ENCODE results near the gene CYGB. TPM values are rescaled to one million over a fixed set of nuclear protein-coding genes. Genes with fewer than 3 reads are reported as not detected.
"Not testable (repeated sequence)": the region's sequence is repeated elsewhere in the genome, so short reads cannot be mapped to it uniquely, and the experiment has no call there.

CYGB gene
- total and polyA plus RNA-seq, 4 donors: 0.83 to 7.8 (median 1.4) TPM

GRCh38 chr17:76517638-76518038 lies 19.9 kb downstream of the CYGB start (continued):
- TF ChIP-seq CTCF (IDR thresholded peaks at IDR 0.05; ENCODE audit: low read depth, low read length, missing input control) (no peak), RXRA (IDR thresholded peaks at IDR 0.05) (no peak), TAF1 (conservative IDR thresholded peaks at IDR 0.05) (no peak)

GRCh38 chr17:76515274-76515949 lies 22.1 kb downstream of the CYGB start:
- H3K36me3 ChIP-seq (ENCODE audit: control insufficient read depth in 4 of 4, insufficient read depth in 3 of 4, low read depth in 1 of 4, low read length in 3 of 4): no peaks in the 10 kb centered on the region
- no peak overlapping the region for H3K4me3 ChIP-seq (ENCODE audit: low read depth in 1 of 3, low read length in 3 of 3)
- no peak for DNase-seq (ENCODE audit: low spot score)
- no peaks in the 10 kb centered on the region for H3K27me3 ChIP-seq (ENCODE audit: control insufficient read depth in 4 of 4, insufficient read depth in 4 of 4, low read length in 3 of 4)
- TF ChIP-seq NR2F2 (IDR thresholded peaks at IDR 0.05) (peak; percentile 21), SP1 (IDR thresholded peaks at IDR 0.05) (peak; percentile 30), FOXA2 (IDR thresholded peaks at IDR 0.05) (no peak)
- H3K9me3 ChIP-seq (ENCODE audit: control insufficient read depth in 4 of 4, low read length in 3 of 4): no peaks in the 10 kb centered on the region
- peak overlapping the region; percentile 19 to 63 for H3K27ac ChIP-seq (ENCODE audit: low read depth in 1 of 2, low read length in 2 of 2)
- H3K9ac ChIP-seq (ENCODE audit: low read depth in 1 of 2, low read length in 2 of 2): no peak overlapping the region
- WGBS: 71% methylated on average over 22 of the region's 22 CpGs
- no peaks in the 10 kb centered on the region for H3K4me1 ChIP-seq (ENCODE audit: control insufficient read depth in 4 of 4, insufficient read depth in 4 of 4, low read length in 3 of 4)

GRCh38 chr17:76514355-76514754 lies 23.2 kb downstream of the CYGB start:
- not testable (repeated sequence) for H3K36me3 ChIP-seq (ENCODE audit: control insufficient read depth in 4 of 4, insufficient read depth in 3 of 4, low read depth in 1 of 4, low read length in 3 of 4); H3K9ac ChIP-seq (ENCODE audit: low read depth in 1 of 2, low read length in 2 of 2); H3K27me3 ChIP-seq (ENCODE audit: control insufficient read depth in 4 of 4, insufficient read depth in 4 of 4, low read length in 3 of 4); DNase-seq (ENCODE audit: low spot score); H3K4me3 ChIP-seq (ENCODE audit: low read depth in 1 of 3, low read length in 3 of 3); H3K4me1 ChIP-seq (ENCODE audit: control insufficient read depth in 4 of 4, insufficient read depth in 4 of 4, low read length in 3 of 4); H3K9me3 ChIP-seq (ENCODE audit: control insufficient read depth in 4 of 4, low read length in 3 of 4); H3K27ac ChIP-seq (ENCODE audit: low read depth in 1 of 2, low read length in 2 of 2)
- 98% methylated on average over 6 of the region's 6 CpGs for WGBS

GRCh38 chr17:76513306-76513692 lies 24.2 kb downstream of the CYGB start:
- Histone ChIP-seq H3K4me1 (ENCODE audit: control insufficient read depth in 4 of 4, insufficient read depth in 4 of 4, low read length in 3 of 4) (no peaks in the 10 kb centered on the region), H3K36me3 (ENCODE audit: control insufficient read depth in 4 of 4, insufficient read depth in 3 of 4, low read depth in 1 of 4, low read length in 3 of 4) (no peaks in the 10 kb centered on the region), H3K27me3 (ENCODE audit: control insufficient read depth in 4 of 4, insufficient read depth in 4 of 4, low read length in 3 of 4) (no peaks in the 10 kb centered on the region), H3K27ac (ENCODE audit: low read depth in 1 of 2, low read length in 2 of 2) (no peak overlapping the region), H3K9ac (ENCODE audit: low read depth in 1 of 2, low read length in 2 of 2) (no peak overlapping the region), H3K9me3 (ENCODE audit: control insufficient read depth in 4 of 4, low read length in 3 of 4) (no peaks in the 10 kb centered on the region), H3K4me3 (ENCODE audit: low read depth in 1 of 3, low read length in 3 of 3) (no peak overlapping the region)
- 76% methylated on average over 6 of the region's 6 CpGs for WGBS
- DNase-seq (ENCODE audit: low spot score): no peak
- no peak for TF ChIP-seq NR2F2 (IDR thresholded peaks at IDR 0.05)
- no peak for TF ChIP-seq JUND (IDR thresholded peaks at IDR 0.05)

GRCh38 chr17:76512366-76513305 lies 24.9 kb downstream of the CYGB start:
- no peak for DNase-seq (ENCODE audit: low spot score)
- TF ChIP-seq NR2F2 (IDR thresholded peaks at IDR 0.05): no peak
- TF ChIP-seq GABPA (IDR thresholded peaks at IDR 0.05 in 1 of 2, conservative IDR thresholded peaks at IDR 0.05 in 1 of 2): no peak
- TF ChIP-seq ZBTB33 (IDR thresholded peaks at IDR 0.05): no peak
- no peak for TF ChIP-seq JUND (IDR thresholded peaks at IDR 0.05)
- no peak overlapping the region for H3K9ac ChIP-seq (ENCODE audit: low read depth in 1 of 2, low read length in 2 of 2)
- H3K4me3 ChIP-seq (ENCODE audit: low read depth in 1 of 3, low read length in 3 of 3): no peak overlapping the region
- H3K4me1 ChIP-seq (ENCODE audit: control insufficient read depth in 4 of 4, insufficient read depth in 4 of 4, low read length in 3 of 4): no peaks in the 10 kb centered on the region
- WGBS: 86% methylated on average over 22 of the region's 22 CpGs
- no peaks in the 10 kb centered on the region for H3K36me3 ChIP-seq (ENCODE audit: control insufficient read depth in 4 of 4, insufficient read depth in 3 of 4, low read depth in 1 of 4, low read length in 3 of 4)
- no peaks in the 10 kb centered on the region for H3K9me3 ChIP-seq (ENCODE audit: control insufficient read depth in 4 of 4, low read length in 3 of 4)
- H3K27ac ChIP-seq (ENCODE audit: low read depth in 1 of 2, low read length in 2 of 2): no peak overlapping the region
- no peaks in the 10 kb centered on the region for H3K27me3 ChIP-seq (ENCODE audit: control insufficient read depth in 4 of 4, insufficient read depth in 4 of 4, low read length in 3 of 4)
